ENCODE results near the gene B4GALT1.

Gene B4GALT1

GRCh38 chr9:33139421-33140228 is 27.5 kb downstream of the B4GALT1 start:
- no peak for DNase-seq (ENCODE audit: low read depth)

- no peak for DNase-seq (ENCODE audit: low read depth)
These were observed 28.4 kb downstream of the B4GALT1 start for GRCh38 chr9:33138768-33139167.

GRCh38 chr9:33137781-33138264 is 29.3 kb downstream of the B4GALT1 start:
- no peak for DNase-seq (ENCODE audit: low read depth)

GRCh38 chr9:33136721-33137670 is 30.1 kb downstream of the B4GALT1 start:
- no peak for DNase-seq (ENCODE audit: low read depth)

- no peak for DNase-seq (ENCODE audit: low read depth)
These were observed 31.6 kb downstream of the B4GALT1 start for GRCh38 chr9:33135470-33135958.

GRCh38 chr9:33135031-33135461 is 32.1 kb downstream of the B4GALT1 start:
- no peak for DNase-seq (ENCODE audit: low read depth)

GRCh38 chr9:33133186-33133585 is 34.0 kb downstream of the B4GALT1 start:
- no peak for DNase-seq (ENCODE audit: low read depth)

GRCh38 chr9:33131790-33132772 is 35.1 kb downstream of the B4GALT1 start:
- no peak for DNase-seq (ENCODE audit: low read depth)

GRCh38 chr9:33130961-33131789 is 36.0 kb downstream of the B4GALT1 start:
- no peak for DNase-seq (ENCODE audit: low read depth)

GRCh38 chr9:33129886-33130881 is 37.0 kb downstream of the B4GALT1 start:
- DNase-seq (ENCODE audit: low read depth) = no peak

GRCh38 chr9:33129251-33129885 is 37.8 kb downstream of the B4GALT1 start:
- DNase-seq (ENCODE audit: low read depth) = no peak

GRCh38 chr9:33128570-33128969 is 38.6 kb downstream of the B4GALT1 start:
- no peak for DNase-seq (ENCODE audit: low read depth)

- no peak for DNase-seq (ENCODE audit: low read depth)
These were observed 39.3 kb downstream of the B4GALT1 start for GRCh38 chr9:33127881-33128280.

GRCh38 chr9:33125871-33126823 is 41.0 kb downstream of the B4GALT1 start:
- no peak for DNase-seq (ENCODE audit: low read depth)

- DNase-seq (ENCODE audit: low read depth) = no peak
These were observed 41.7 kb downstream of the B4GALT1 start for GRCh38 chr9:33125461-33125860.

GRCh38 chr9:33124751-33125381 is 42.3 kb downstream of the B4GALT1 start:
- no peak for DNase-seq (ENCODE audit: low read depth)

- no peak for DNase-seq (ENCODE audit: low read depth)
These were observed 43.1 kb downstream of the B4GALT1 start for GRCh38 chr9:33124046-33124445.
